ENCODE measurements around the gene ARHGDIB. TPM values are rescaled to one million over a fixed set of nuclear protein-coding genes. Genes with fewer than 3 reads are reported as not detected.

Gene ARHGDIB
- total RNA-seq, 4 donors from 2014 or later: 96.1 to 255 (median 151) TPM

GRCh38 chr12:14950982-14951746 lies 10.2 kb downstream of the ARHGDIB start:
- TF ChIP-seq CTCF (IDR thresholded peaks at IDR 0.05; ENCODE audit: low read depth): no peak

GRCh38 chr12:14950421-14950820 lies 11.0 kb downstream of the ARHGDIB start:
- TF ChIP-seq CTCF (IDR thresholded peaks at IDR 0.05; ENCODE audit: low read depth): no peak

GRCh38 chr12:14949631-14950030 lies 11.8 kb downstream of the ARHGDIB start:
- no peak for TF ChIP-seq CTCF (IDR thresholded peaks at IDR 0.05; ENCODE audit: low read depth)

- TF ChIP-seq CTCF (IDR thresholded peaks at IDR 0.05; ENCODE audit: low read depth): no peak
Observed at GRCh38 chr12:14948672-14949071, 12.7 kb downstream of the ARHGDIB start.

GRCh38 chr12:14946861-14947260 lies 14.5 kb downstream of the ARHGDIB start:
- no peak for TF ChIP-seq CTCF (IDR thresholded peaks at IDR 0.05; ENCODE audit: low read depth)

GRCh38 chr12:14946162-14946561 lies 15.2 kb downstream of the ARHGDIB start:
- TF ChIP-seq CTCF (IDR thresholded peaks at IDR 0.05; ENCODE audit: low read depth): no peak

GRCh38 chr12:14942196-14942931 lies 19.0 kb downstream of the ARHGDIB start:
- TF ChIP-seq CTCF (IDR thresholded peaks at IDR 0.05; ENCODE audit: low read depth): no peak

All from subcutaneous adipose tissue (tissue), 4 donors.